Body of pancreas (tissue), 4 donors: ENCODE measurements around the gene ASIC2.

ENCODE experiments used
- POLR2A ChIP-seq, 3 donors: fragments of 450-650 bp; IDR thresholded peaks; one replicate each; pipeline ENCODE4 v1.6.1; 2016; ENCODE audit warnings: antibody characterized with exemption in 3 of 3, mild to moderate bottlenecking in 2 of 3
- TF ChIP-seq, protein P1 (sequence below), 7 experiments: fragments of 450-650 bp in 4 of 7; fragments of 200-600 bp in 3 of 7; sonication (generic) in 3 of 7; IDR thresholded peaks; one replicate each; pipeline ENCODE4 v1.5.1; 2016 to 2019; ENCODE audit warnings: antibody characterized with exemption in 7 of 7

DNA sequence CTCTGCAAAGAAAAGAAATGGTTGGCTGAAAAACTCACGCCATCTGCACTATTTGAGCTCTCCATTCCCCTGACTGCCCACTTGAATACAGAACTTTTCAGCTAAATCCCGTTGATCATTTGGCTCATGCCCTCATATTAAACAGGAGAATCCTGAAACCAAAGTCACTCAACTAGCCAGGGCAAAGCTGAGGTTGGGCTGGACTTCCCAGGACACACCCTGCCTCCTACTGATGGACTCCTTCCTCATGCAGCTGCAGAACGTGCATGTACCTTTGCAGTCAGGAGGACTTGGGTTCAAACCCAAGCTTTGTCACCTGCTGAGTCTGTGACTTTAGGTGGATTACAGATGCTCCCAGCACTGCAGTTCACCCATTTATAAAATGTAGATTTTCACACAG lies 7.7 kb downstream of the ASIC2 start:
- TF ChIP-seq, protein P1, sequence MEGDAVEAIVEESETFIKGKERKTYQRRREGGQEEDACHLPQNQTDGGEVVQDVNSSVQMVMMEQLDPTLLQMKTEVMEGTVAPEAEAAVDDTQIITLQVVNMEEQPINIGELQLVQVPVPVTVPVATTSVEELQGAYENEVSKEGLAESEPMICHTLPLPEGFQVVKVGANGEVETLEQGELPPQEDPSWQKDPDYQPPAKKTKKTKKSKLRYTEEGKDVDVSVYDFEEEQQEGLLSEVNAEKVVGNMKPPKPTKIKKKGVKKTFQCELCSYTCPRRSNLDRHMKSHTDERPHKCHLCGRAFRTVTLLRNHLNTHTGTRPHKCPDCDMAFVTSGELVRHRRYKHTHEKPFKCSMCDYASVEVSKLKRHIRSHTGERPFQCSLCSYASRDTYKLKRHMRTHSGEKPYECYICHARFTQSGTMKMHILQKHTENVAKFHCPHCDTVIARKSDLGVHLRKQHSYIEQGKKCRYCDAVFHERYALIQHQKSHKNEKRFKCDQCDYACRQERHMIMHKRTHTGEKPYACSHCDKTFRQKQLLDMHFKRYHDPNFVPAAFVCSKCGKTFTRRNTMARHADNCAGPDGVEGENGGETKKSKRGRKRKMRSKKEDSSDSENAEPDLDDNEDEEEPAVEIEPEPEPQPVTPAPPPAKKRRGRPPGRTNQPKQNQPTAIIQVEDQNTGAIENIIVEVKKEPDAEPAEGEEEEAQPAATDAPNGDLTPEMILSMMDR (IDR thresholded peaks at IDR 0.05) = no peak
- no peak for TF ChIP-seq POLR2A (IDR thresholded peaks at IDR 0.05)
